ENCODE data around the gene STK39. TPM values are rescaled to one million over a fixed set of nuclear protein-coding genes. Genes with fewer than 3 reads are reported as not detected.
A peak's percentile ranks its signal among the peaks of the same experiment; 100 is the strongest.

STK39 gene
- total RNA-seq, 1 experiment from 2014 or later, result 22.1 TPM

- Mint-ChIP-seq H3K4me1 (peaks cover 35 to 49% of the 10 kb centered on the region in 2 experiments), H3K4me3 (no peak overlapping the region), H3K27me3 (ENCODE audit: low read depth) (no peaks in the 10 kb centered on the region), H3K36me3 (ENCODE audit: insufficient read depth in 1 of 3, low read depth in 3 of 3) (no peaks in the 10 kb centered on the region; a peak in 2 of 7 replicates), H3K27ac (peak overlapping the region in 1 of 3 experiments; percentile 8; a peak in 3 of 7 replicates), H3K9me3 (no peaks in the 10 kb centered on the region)
- H4K5ac ChIP-seq (ENCODE audit: insufficient read length, low read depth, low read length), result no peak overlapping the region
- H3K27ac ChIP-seq (ENCODE audit: insufficient read length, low read depth, low read length), result no peak overlapping the region
- H3K9ac ChIP-seq (ENCODE audit: extremely low read depth, insufficient read length, low read length), result no peak overlapping the region
- H3K14ac ChIP-seq (ENCODE audit: insufficient read depth, low read length), result no peak overlapping the region
- no CpG with 5 or more reads among the region's 2 CpGs for WGBS (ENCODE audit: extremely low coverage, insufficient read length, low lambda C conversion rate)
- H2BK20ac ChIP-seq (ENCODE audit: low read depth, low read length, poor library complexity, severe bottlenecking), result no peak overlapping the region
- no peak overlapping the region for H2BK15ac ChIP-seq (ENCODE audit: low read depth, low read length)
- H3K9me3 ChIP-seq (ENCODE audit: control insufficient read depth, low read depth, low read length), result no peaks in the 10 kb centered on the region
- no peak overlapping the region for H3K4me2 ChIP-seq (ENCODE audit: insufficient read depth, insufficient read length, low read length)
- H2AFZ ChIP-seq (ENCODE audit: low read length), result no peak overlapping the region
- no peak overlapping the region for H3T11ph ChIP-seq (ENCODE audit: low read length)
- no peak overlapping the region for H3K23ac ChIP-seq (ENCODE audit: insufficient read length, low read depth, low read length)
- H2AK5ac ChIP-seq (ENCODE audit: insufficient read length, low read length), result no peak overlapping the region
- TF ChIP-seq, protein P1, sequence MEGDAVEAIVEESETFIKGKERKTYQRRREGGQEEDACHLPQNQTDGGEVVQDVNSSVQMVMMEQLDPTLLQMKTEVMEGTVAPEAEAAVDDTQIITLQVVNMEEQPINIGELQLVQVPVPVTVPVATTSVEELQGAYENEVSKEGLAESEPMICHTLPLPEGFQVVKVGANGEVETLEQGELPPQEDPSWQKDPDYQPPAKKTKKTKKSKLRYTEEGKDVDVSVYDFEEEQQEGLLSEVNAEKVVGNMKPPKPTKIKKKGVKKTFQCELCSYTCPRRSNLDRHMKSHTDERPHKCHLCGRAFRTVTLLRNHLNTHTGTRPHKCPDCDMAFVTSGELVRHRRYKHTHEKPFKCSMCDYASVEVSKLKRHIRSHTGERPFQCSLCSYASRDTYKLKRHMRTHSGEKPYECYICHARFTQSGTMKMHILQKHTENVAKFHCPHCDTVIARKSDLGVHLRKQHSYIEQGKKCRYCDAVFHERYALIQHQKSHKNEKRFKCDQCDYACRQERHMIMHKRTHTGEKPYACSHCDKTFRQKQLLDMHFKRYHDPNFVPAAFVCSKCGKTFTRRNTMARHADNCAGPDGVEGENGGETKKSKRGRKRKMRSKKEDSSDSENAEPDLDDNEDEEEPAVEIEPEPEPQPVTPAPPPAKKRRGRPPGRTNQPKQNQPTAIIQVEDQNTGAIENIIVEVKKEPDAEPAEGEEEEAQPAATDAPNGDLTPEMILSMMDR (conservative IDR thresholded peaks at IDR 0.05), result no peak
- H2BK12ac ChIP-seq (ENCODE audit: insufficient read length, low read depth, low read length), result no peak overlapping the region
- no peaks in the 10 kb centered on the region for H3K79me1 ChIP-seq (ENCODE audit: insufficient read depth, low read depth, low read length, poor library complexity, severe bottlenecking)
- no peak overlapping the region for H4K8ac ChIP-seq (replicated peaks; ENCODE audit: insufficient read length, low read depth, low read length)
- no peak overlapping the region for H2BK5ac ChIP-seq (ENCODE audit: insufficient read length, low read length)
- H4K91ac ChIP-seq (ENCODE audit: insufficient read length, low read depth, low read length), result no peak overlapping the region
- DNase-seq, result no peak
- H3K56ac ChIP-seq (ENCODE audit: insufficient read length, low read depth, low read length), result no peak overlapping the region
- H3K18ac ChIP-seq (ENCODE audit: insufficient read length, low read depth, low read length), result no peak overlapping the region
- H2BK120ac ChIP-seq (ENCODE audit: low read depth, low read length, poor library complexity, severe bottlenecking), result no peak overlapping the region
- H3K27me3 ChIP-seq (ENCODE audit: insufficient read depth, low read length), result no peaks in the 10 kb centered on the region
- peaks cover 7% of the 10 kb centered on the region; the same call in 1 of the 2 replicates for H3K4me1 ChIP-seq (ENCODE audit: insufficient read depth, low read length)
- no peaks in the 10 kb centered on the region for H3K23me2 ChIP-seq (ENCODE audit: insufficient read length, low read depth, low read length, poor library complexity, severe bottlenecking)
- no peaks in the 10 kb centered on the region for H3K79me2 ChIP-seq (ENCODE audit: insufficient read depth, low read length)
- H4K20me1 ChIP-seq (ENCODE audit: control insufficient read depth, insufficient read depth, insufficient read length), result no peaks in the 10 kb centered on the region
- H3K4ac ChIP-seq (ENCODE audit: low read depth, low read length), result no peak overlapping the region
These were observed 72.6 kb downstream of the STK39 start for GRCh38 chr2:168174756-168175155.
